Anterior cingulate cortex (tissue), 58 donors: ENCODE data around the gene IL13RA2.

Source experiments
- DNase-seq, 58 donors: peaks; one replicate each; lab custom pipeline; 2025; lab: John Stamatoyannopoulos, UW

Gene IL13RA2

GRCh38 chrX:114999906-115000305 lies 17.5 kb downstream of the IL13RA2 start:
- DNase-seq, result no peak

- no peak for DNase-seq
Measured at GRCh38 chrX:114997779-114998178, 19.6 kb downstream of the IL13RA2 start.

DNA sequence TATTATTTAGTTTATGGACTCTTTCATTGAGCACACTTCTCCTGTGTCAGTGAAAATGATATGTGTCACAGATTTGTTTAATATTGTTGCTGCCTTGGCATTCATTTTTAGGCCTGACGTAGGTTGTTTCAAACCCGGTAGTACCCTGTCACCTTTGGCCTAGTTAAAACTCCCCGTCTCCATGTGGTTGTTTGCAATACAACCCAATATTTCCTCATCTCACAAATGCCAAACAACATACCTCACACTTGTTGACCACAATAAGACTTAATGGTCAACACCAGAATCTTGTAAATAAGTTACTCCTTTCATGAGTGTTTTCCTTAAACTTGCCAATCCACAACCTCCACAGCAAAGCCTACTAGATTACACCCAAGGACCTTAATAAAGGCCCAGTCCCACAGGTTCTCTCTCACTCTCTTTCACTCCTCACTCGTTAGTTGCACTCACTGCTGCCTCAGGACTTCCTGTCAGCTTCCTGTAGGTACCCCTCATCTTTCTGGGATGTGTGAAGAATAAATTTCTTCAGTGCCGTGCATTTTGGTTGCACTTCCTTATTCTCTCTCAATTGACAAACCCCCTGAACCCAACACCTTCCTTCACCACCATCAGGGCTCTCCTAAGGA lies 31.3 kb downstream of the IL13RA2 start:
- no peak for DNase-seq

- DNase-seq, result no peak
Measured at GRCh38 chrX:114976292-114976691, 41.1 kb downstream of the IL13RA2 start.

- DNase-seq, result no peak
Measured at GRCh38 chrX:114973013-114973412, 44.4 kb downstream of the IL13RA2 start.

DNA sequence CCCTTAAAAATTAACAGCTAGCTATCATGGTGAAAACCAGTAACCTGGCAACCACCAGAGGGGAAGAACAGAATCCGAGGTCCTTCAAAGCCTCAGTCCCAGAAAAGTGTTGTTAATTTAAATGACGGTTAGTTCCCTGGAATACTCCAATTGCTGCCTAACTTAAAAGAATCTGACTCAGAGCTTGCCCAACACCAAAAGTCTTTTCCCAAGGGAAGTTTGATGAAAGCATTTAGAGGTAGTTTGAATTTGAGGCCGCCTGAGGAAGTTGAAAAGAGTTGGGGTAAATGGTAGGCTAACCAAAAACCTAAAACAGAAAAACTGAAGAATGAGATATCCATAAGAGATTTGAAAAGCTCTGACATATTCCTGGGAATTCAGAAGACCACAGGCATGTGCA lies 46.6 kb downstream of the IL13RA2 start:
- no peak for DNase-seq

DNA sequence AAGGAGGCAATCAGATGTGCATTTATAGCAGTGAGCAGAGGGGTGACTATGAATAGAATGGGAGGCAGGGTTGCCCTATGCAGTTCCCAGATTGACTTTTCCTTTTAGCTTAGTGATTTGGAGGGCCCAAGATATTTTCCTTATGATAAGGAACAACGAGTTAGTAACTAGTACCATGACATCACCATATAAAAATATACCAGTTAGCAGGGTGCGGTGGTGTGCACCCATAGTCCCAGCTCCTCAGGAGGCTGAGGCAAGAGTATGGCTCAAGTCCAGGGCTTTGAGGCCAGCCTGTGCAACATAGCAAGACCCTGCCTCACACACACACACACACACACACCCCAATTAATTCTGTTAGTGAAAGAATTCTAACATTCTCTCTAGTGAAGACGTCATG lies 53.0 kb downstream of the IL13RA2 start:
- no peak for DNase-seq

DNA sequence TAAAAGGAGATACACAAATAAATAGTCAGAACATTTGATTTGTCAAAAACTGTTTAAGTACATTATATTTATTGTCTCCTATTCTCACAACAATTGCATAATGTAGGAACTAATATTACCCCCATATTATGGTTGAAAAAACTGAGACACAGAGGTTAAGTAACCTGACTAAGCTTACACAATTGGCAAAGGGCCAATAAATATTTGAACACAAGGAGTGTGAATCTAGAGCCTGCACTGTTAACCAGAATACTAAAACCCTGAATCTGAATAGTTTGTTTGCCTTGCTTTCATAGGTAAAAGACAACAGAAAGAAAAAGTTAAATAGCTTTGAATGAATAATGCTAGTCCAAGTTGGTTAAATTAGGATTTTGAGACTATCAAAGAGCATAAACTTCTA lies 55.2 kb downstream of the IL13RA2 start:
- no peak for DNase-seq

DNA sequence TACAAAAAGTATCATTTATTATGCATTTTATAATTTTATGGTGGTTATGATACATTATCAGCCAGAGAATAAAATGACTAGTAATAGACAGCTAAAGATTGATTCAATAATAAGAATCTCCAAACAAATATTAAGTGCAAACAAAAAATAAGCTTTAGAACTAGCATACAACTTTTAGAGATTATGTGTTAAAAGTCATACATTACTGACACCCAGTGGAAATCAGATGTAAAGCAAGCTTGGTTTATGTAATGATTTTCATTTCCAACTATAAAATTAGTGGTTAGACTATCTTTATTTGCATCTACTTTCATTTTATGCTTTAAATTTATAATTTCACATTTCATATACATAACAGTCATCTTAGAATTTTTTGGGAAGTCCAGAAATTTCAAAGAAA lies 57.7 kb downstream of the IL13RA2 start:
- no peak for DNase-seq
